Measurements from ENCODE around the gene SMYD4. TPM values are rescaled to one million over a fixed set of nuclear protein-coding genes. Genes with fewer than 3 reads are reported as not detected.

The SMYD4 gene
- total and polyA plus RNA-seq, 9 of the 15 experiments (the other 6 are each of a cell fraction or from before 2014, with no cell fraction given), result 1.3 to 10.2 (median 6.7) TPM

DNA sequence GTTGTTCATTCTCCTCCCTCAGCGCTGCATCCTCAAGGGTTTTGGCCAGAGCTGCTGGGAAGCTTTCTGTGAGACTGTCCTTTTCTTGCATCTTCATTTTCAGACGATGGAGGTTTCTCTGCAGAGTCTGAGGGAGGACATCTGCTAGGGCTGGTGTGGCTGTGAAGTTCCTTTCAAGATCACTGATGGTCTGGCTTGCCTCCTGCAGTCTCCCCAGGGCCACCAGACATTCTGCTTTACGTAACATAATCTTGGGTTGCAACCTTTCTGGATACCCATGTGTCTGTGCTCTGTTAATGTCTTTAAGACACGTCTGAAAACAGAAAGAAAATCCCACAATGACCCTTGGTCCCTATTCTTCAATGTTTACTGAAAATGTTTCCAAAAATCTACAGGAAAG, 29.0 kb downstream of the SMYD4 start:
- 60% methylated on average over 4 of the region's 4 CpGs for WGBS (ENCODE audit: insufficient coverage, low coverage, missing lambda C conversion rate)
- ChIA-PET POLR2A (no interaction called here), CTCF (ENCODE audit: low intra/inter-chr PET ratio) (no interaction called here)
- in situ Hi-C loops (cut with MboI) (no loop called here), intact Hi-C loops (cut with micrococcal nuclease) (no loop called here)
- Histone ChIP-seq H3K27ac (ENCODE audit: extremely low read depth, low read depth, low read length) (no peak overlapping the region), H3K9me1 (ENCODE audit: control insufficient read depth, insufficient read depth, low read length) (no peaks in the 10 kb centered on the region), H3K4me2 (ENCODE audit: insufficient read depth, low read length) (no peak overlapping the region), H3K9me3 (replicated peaks; ENCODE audit: control insufficient read depth, insufficient read depth, low read depth, low read length) (no peaks in the 10 kb centered on the region), H4K20me1 (replicated peaks; ENCODE audit: control insufficient read depth, insufficient read depth, low read length) (no peaks in the 10 kb centered on the region), H3K4me3 (no peak overlapping the region), H3K79me2 (ENCODE audit: control insufficient read depth, insufficient read depth, low read length) (no peaks in the 10 kb centered on the region), H3K9ac (ENCODE audit: insufficient read depth in 1 of 2, low read depth in 2 of 2, low read length in 2 of 2) (no peak overlapping the region), H3K4me1 (replicated peaks in 1 of 2; ENCODE audit: control insufficient read depth in 2 of 2, insufficient read depth in 2 of 2, low read length in 2 of 2) (peaks cover 8 to 9% of the 10 kb centered on the region in 2 experiments; a peak in 3 of 5 replicates), H2AFZ (ENCODE audit: low read depth, low read length) (no peak overlapping the region), H3K27me3 (ENCODE audit: control insufficient read depth in 2 of 2, insufficient read depth in 2 of 2, low read length in 2 of 2) (no peaks in the 10 kb centered on the region), H3K36me3 (ENCODE audit: control insufficient read depth, insufficient read depth, low read length) (peaks cover 32% of the 10 kb centered on the region)
- BruUV-seq (replicated peaks), result no TSS peak
- DNase-seq (ENCODE audit: extremely low read depth in 1 of 4, low spot score in 3 of 4) (no peak), ATAC-seq (no peak), FAIRE-seq (no peak)
- TF ChIP-seq TCF7L2 (IDR thresholded peaks at IDR 0.05; ENCODE audit: low read depth, low read length), result no peak
- no peak for TF ChIP-seq ZNF507 (tag; conservative IDR thresholded peaks at IDR 0.05)
- no peak for TF ChIP-seq PHF8 (IDR thresholded peaks at IDR 0.05; ENCODE audit: borderline replicate concordance, low read length)
- TF ChIP-seq ZNF76 (CRISPR knock-in tag; IDR thresholded peaks at IDR 0.05; ENCODE audit: borderline replicate concordance), result no peak
- TF ChIP-seq, protein P1, sequence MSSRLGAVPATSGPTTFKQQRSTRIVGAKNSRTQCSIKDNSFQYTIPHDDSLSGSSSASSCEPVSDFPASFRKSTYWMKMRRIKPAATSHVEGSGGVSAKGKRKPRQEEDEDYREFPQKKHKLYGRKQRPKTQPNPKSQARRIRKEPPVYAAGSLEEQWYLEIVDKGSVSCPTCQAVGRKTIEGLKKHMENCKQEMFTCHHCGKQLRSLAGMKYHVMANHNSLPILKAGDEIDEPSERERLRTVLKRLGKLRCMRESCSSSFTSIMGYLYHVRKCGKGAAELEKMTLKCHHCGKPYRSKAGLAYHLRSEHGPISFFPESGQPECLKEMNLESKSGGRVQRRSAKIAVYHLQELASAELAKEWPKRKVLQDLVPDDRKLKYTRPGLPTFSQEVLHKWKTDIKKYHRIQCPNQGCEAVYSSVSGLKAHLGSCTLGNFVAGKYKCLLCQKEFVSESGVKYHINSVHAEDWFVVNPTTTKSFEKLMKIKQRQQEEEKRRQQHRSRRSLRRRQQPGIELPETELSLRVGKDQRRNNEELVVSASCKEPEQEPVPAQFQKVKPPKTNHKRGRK (tag; IDR thresholded peaks at IDR 0.05), result no peak
- TF ChIP-seq, protein P2, sequence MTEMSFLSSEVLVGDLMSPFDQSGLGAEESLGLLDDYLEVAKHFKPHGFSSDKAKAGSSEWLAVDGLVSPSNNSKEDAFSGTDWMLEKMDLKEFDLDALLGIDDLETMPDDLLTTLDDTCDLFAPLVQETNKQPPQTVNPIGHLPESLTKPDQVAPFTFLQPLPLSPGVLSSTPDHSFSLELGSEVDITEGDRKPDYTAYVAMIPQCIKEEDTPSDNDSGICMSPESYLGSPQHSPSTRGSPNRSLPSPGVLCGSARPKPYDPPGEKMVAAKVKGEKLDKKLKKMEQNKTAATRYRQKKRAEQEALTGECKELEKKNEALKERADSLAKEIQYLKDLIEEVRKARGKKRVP (CRISPR knock-in tag; IDR thresholded peaks at IDR 0.05), result no peak
- TF ChIP-seq U2AF1 (optimal IDR thresholded peaks at IDR 0.05; ENCODE audit: low read depth, low read length), result no peak
- TF ChIP-seq XRCC4 (IDR thresholded peaks at IDR 0.05; ENCODE audit: extremely low read depth, insufficient read depth, insufficient read length), result no peak
- no peak for TF ChIP-seq ZNF124 (CRISPR knock-in tag; IDR thresholded peaks at IDR 0.05)

Measured in K562 (cell line).